GM21737 (cell line): ENCODE data around the gene TLX2.
A peak's percentile ranks its signal among the peaks of the same experiment; 100 is the strongest.
"Not testable (repeated sequence)": the region's sequence is repeated elsewhere in the genome, so short reads cannot be mapped to it uniquely, and the experiment has no call there.

Experiments
- ATAC-seq: cut with Tn5 transposase; IDR thresholded peaks from one replicate; pipeline ENCODE4 v1.9.1; 2021; ENCODE audit warnings: mild to moderate bottlenecking, moderate library complexity; ENCODE audit not compliant: unreplicated experiment

TLX2 gene

DNA sequence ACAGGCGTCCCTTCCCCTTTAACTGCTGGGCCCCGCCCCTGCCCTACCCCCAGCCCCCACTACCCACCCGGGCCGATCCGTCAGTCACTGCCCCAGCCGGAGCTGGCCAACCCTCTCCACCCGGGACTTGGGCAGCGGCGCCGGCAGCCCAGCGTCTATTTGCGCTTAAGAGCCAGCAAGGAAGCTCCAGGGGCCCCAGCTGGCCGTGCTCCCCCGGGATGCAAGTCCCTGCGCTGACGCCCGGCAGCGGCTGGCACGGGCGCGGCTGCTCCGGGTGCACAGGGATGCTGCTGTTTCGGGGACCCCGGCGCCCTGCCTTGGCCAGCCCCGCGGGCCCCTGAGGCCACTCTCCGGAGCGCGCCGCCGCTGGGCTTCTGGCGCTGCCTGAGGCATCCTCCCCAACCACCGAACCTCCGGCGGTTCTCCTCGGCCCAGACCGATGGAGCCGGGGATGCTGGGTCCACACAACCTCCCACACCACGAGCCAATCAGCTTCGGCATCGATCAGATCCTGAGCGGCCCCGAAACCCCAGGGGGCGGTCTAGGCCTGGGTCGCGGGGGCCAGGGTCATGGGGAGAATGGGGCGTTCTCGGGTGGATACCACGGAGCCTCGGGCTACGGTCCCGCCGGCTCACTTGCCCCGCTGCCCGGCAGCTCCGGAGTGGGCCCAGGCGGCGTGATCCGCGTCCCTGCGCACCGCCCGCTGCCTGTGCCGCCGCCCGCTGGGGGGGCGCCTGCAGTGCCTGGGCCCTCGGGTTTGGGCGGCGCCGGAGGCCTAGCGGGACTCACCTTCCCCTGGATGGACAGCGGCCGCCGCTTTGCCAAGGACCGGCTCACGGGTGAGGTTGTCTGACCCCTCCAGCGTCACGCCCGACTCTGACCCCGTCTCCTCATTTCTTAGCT, at the start of gene TLX2:
Gene TLX2, plus strand, starts transcription at position 83 of the 903 bp plus-strand sequence. Its CDS starts 357 bp downstream, at position 440.
- ATAC-seq = no peak

DNA sequence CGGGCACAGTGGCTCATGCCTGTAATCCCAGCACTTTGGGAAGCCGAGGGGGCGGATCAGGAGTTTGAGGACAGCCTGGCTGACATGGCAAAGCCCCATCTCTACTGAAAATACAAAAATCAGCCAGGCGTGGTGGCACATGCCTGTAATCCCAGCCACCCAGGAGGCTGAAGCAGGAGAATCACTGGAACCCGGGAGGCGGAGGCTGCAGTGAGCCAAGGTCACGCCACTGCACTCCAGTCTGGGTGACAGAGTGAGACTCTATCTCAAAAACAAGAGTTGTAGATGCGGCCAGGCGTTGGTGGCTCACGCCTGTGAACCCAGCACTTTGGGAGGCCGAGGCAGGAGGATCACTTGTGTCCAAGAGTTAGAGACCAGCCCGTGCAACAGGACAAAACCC, 43.5 kb upstream of the TLX2 start:
- ATAC-seq = not testable (repeated sequence)

DNA sequence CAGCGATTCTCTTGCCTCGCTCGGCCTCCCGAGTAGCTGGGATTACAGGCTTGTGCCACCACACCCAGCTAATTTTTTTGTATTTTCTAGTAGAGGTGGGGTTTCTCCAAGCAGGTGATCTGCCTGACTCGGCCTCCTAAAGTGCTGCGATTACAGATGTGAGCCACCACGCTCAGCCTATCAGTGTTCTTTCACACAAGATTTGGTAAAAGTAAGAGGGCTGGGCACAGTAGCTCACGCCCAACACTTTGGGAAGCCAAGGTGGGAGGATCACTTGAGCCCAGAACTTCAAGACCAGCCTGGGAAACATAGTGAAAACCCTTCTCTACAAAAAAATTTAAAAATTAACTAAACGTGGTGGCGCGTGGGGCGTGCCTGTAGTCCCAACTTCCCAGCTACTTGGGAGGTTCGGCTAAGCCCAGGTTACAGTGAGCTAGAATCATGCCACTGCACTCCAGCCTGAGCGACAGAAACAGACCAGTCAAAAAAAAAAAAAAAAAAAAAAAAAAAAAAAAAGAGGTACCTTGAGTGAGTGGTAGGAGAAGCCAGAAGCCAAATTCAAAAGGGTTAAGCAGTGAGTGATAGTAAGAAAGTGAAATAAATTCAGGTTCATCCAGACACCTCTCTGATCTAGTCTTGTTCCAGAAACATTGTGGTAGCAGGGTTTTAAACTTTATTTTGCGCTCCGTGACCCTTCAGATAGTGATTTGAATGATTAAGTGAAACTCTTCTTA, 42.8 kb upstream of the TLX2 start:
- ATAC-seq = no peak

DNA sequence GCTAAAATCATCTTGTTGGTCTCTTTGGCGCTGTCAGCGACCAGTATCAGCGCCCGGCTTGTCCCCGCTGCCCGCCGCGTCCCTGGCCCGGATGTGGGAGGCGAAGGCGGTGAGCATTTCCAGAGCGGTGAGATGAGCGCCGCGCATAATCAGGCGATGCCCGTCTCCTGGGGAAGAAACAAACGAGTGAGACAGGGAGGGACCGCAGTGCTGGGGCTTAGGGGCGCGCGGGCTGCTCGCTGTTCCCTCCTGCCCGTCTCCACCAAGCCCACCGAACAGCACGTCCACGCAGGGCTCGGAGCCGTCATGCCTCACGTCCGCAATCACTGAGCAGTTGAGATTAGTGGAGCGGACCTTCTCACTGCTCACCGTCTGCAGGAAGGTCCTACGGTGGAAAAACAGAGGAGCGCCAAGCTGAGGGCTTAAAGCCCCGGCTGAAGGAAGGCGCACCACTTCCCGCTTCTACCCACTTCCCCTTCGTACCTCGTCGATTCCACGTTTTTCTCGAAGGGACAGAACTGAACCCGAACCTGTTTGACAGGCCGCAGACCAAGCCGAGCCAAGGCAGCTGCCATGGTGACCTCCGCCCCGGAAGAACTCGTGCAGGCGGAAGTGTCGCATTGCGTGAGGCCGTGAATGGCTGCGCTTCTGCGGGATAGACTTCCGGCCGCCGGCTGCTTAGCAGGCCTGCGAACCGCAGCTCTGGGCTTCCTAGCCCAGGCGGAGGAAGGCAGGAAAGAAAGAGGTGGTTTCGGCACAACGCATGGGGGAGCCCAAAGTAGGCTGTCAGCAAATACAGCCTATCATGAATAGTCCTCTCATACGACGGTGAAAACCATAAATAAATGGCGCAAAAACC, 41.9 kb upstream of the TLX2 start, which contains the start of gene MRPL53:
Gene MRPL53, minus strand, starts transcription at position 595 of the 859 bp plus-strand sequence. Its CDS starts 20 bp downstream, at position 575.
- peak; percentile 76 for ATAC-seq

DNA sequence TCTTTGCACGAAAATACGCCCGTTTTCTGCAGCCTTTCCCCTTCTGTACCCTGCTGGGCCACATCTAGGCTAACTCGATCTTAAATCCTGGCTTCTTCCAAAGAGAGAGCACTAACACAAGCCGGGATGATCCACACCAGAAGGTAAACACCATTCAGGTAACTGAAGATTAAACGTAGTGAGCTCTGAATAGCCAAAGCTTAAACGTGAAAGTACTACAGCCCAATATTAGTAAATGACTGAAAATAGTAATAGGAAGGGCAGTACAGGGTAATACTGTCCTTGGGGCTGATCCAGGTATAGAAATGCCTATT, 41.3 kb upstream of the TLX2 start:
- ATAC-seq = no peak

DNA sequence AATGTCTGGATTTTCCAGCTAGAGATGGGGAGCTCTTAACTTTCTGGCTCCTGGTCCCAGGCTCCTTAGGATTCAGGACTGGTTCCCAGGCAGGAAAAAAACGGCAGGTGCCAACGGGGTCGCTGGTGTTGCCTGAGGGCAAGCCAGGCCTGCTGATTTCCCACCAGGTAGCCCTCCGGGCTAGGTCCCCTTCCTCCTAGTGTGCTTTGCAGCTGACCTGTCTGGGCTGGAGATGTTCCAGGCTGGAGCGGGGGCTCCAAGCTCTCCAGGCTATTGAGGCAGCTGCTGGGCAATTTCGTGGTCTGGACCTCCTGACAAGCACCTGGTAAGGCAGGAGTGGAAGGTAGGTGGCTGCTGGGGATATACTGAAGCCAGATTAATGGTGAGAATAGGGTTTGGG, 39.8 kb upstream of the TLX2 start:
- no peak for ATAC-seq

DNA sequence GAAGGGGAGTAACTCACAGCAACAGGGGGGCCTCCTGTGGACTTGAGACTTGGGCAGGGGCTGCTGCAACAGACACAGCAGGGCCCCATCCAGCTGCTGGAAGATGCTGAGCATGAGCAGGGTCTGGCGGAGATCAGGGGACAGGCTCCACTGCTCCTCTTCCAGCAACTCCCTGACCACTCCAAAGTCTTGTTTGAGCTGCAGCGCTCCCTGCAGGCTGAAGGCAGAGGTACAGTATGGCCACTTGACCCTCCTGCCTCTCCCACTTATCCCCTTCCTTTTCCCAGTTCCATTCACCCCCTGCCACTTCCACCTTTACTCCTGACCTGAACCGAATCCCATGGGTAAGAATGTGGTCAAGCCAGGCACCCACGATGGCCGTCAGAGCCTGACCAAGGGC, 39.4 kb upstream of the TLX2 start:
- no peak for ATAC-seq

DNA sequence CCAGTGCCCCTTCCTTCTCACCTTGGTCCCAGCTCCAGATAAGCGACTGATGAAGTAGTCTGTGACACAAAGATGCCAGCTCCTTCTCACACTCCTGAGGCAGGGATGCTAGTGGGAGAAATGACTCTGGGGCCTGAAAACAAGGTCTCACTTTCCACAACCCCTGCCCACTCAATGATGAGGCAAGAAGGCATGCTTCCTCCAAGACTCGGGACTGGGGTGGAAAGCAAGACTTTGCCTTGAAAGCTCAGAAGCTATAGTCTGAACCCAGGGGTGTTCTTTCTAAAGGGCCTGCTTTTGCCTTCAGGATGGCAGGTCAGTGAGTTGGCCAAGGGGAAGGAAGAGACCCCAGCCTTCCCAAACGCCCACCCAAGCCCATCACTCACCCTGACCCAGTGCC, 32.8 kb upstream of the TLX2 start:
- ATAC-seq = no peak

DNA sequence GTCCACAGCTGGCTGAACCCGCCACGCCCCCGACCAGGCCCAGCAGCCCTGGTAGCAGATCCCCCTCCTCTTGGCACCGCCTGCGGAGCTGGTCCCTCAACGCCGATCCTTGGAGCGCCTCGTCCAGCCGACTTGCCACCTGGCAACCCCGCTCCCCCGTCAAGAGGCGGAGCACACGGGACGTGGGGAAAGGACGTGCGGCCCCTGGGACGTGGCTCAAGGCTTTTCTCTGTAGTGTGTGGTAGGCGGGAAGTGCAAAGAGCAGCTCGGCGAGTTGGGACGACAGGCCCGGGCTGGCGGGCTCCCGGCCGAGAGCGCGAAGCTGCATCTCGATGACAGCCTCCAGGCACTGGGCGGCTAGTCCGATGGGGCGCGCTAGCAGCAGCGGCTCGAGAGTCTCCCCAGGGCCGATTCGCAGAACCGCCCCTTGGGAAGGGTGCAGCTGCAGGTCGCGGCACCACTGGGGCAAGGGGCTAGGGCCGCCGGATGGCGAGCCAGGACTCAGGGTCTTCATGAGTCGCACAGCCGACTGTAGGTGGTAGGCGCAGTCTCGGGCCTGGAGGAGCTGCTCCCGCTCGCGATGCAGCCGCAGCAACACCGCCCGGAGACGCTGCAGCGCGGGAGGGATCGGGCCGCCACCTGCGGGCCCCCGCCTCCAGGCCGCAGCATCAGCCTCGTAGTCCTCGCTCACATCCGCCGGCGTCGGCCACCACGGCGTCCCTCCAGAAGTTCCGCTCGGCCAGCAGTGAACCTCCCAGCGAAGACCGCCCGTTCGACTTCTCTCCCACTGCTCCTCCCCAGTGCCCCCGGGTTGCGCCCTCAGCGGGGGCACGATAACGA, 32.1 kb upstream of the TLX2 start:
- ATAC-seq = peak; percentile 32

DNA sequence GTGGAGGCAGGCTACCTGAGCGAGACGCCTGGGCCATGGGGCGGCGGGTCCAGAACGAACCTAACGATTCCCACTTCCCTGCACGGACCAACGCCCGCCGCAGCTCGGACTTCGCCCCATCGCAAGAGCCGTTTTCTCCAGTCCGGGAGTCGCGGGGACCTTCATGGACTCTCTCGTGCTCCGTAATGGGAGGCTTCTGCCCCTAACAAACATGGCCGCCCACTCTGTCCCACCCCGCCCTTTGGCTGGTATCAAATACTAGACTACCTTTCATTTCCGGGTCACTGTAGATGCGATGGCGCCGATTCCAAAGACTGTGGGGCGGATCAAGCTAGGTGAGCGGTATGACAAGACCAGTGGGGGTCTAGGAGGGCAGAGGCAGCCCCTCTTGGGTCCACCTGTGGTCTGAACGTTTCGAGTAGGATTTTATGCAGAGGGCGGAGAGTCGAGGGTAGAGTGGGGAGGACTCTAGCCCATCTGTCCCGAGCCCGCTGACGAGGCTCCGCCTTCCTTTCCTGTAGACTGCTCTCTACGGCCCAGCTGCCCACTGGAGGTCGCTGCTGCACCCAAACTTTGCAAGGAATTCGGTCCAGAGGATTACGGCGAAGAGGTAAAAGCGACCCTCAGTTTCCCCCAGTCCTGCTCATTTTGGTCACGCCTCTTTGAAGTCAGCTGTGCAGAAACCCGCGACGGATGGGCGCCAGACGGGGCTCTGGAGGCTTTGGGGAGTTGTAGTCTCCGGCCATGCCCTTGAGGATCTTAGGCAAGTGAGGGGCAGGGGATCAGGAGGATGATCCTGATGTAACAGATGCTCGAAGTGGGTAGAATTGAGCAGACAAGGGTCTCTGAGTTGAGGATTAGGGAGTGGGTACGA, 31.2 kb upstream of the TLX2 start, which contains the start of the genes CCDC142 and TTC31:
Gene CCDC142, minus strand, starts transcription at position 198 of the 874 bp plus-strand sequence. Its CDS starts 161 bp downstream, at position 37.
Gene TTC31, plus strand, starts transcription at position 281 of the 874 bp plus-strand sequence. Its CDS starts 15 bp downstream, at position 296.
- ATAC-seq = peak; percentile 83

DNA sequence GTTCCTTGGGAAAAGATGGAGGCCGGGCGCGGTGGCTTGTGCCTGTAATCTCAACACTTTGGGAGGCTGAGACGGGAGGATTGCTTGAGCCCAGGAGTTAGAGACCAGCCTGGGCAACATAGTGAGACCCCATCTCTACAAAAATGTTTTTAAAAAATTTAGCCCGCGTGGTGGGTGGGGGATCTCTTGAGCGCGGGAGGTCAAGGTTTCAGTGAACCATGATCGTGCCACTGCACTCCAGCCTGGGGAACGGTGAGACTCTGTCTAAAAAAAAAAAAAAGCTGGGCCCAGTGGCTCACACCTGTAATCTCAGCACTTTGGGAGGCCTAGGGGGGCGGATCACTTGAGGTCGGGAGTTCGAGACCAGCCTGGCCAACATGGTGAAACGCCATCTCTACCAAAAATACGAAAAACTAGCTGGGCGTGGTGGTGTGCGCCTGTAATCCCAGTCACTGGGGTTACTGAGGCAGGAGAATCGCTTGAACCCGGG, 30.5 kb upstream of the TLX2 start:
- not testable (repeated sequence) for ATAC-seq

DNA sequence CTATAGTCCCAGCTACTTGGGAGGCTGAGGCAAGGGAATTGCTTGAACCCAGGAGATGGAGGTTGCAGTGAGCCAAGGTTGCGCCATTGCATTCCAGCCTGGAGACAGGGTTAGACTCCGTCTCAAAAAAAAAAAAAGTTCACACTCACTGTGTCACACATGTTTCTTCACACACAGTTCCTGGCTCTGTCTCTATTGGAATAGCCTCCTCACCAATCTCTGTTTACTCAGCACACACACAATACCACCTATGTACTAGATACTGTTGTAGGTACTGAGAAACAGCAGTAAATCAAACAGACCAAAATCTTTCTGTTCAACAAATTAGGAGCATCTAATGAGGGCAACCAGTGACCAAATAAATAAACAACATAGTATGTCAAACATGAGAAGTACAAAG, 28.1 kb upstream of the TLX2 start:
- ATAC-seq = no peak

DNA sequence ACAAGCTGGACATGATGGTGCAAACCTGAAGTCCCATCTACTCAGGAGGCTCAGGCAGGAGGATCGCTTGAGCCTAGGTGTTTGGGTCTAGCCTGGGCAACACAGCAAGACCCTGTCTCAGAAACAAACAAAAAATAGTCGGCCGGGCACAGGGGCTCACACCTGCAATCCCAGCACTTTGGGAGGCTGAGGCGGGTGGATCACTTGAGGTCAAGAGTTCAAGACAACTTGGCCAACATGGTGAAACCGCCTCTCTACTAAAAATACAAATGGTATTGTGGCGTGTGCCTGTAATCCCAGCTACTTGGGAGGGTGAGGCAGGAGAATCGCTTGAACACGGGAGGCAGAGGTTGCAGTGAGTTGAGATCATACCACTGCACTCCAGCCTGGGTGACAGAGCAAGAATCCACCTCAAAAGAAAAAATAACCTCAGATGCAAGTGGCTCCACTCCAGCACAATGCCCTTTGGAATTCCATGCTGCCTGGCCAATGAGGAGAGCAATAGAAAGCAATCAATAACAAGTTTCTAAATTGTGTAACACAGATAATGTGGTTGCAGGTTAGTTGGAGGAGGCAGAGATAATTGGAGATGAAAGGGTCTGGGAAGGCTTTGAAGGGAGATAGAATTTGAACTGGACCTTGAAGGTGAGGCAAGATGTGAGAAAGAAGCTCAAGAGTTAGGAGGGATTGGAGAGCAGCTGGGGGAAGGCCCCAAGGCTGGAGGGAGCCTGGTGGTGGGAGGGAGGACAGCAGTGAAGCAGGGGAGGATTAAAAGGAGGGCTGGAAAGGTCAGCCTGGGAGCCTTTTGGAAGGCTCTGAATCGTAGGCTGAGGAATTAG, 25.4 kb upstream of the TLX2 start:
- ATAC-seq = no peak

DNA sequence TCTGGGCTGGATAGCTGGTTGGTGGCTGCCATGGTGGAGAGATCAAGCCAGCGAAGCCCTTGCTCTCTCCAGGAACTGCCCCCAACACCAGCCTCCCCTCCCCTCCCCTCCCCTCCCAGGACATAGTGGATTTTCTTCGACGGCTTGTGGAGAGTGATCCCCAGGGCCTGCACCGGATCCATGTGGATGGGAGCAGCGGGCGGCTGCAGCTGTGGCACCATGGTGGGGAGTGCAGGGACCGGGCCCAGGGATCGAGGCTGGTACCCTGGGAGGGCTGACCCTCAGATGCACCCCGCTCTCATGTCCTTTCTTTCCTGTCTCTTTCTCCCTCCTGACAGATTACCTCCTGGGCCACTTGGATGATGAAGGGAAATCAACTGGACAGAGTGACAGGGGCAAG, 24.3 kb upstream of the TLX2 start:
- no peak for ATAC-seq

DNA sequence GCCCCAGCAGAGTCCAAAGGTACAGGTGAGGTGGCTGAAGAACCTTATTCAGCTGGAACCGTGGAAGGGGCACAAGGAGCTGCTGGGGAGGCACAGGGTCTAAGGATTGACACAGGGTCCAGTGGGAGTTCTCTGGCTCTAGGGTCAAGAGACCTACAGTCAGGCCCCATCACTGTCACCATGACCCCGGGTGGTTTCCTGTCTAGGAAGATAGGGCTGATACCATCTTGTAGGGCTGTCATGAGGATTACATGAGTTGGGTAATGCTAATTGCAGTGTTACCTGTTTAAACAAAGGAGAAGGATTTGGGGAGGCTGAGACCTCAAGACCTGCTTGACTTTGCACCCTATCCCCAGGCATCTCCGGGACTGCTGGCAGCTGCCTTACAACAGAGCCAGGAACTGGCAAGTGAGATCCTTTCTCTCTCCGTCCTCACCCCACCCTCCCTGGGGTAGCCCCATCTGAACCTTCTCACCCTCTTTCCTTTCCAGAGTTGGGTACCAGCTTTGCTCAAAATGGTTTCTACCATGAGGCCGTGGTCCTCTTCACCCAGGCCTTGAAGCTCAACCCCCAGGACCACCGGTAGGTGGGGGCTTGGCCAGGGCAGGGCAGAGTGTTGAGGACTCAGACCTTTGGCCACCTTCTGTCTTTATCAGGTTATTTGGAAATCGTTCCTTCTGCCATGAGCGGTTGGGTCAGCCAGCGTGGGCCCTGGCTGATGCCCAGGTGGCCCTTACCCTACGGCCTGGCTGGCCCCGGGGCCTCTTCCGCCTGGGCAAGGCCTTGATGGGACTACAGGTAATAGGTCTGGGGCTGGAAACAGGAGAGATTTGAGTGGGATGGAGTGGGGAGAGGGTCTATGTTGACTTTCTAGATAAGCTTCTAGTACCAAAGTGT, 22.4 kb upstream of the TLX2 start:
- ATAC-seq = no peak

DNA sequence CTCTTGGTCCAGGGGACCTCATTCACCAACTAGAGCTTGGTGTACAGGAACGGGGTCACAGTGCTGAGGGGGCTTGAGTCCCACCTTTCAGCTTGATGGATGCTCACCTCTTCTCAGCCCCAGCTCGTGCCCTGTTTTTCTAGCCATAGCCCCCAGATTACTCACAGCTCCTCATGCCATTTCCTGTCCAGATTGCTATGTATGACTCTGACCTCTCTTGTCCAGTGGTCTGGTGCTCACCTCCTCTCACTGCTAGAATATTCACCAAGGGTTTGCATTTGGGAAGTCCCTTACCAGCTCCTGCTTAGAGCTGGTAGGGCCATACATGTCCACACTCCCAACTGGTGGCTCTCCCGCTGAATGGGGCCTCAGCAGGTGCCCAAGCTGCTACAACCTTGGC, 20.7 kb upstream of the TLX2 start:
- no peak for ATAC-seq

DNA sequence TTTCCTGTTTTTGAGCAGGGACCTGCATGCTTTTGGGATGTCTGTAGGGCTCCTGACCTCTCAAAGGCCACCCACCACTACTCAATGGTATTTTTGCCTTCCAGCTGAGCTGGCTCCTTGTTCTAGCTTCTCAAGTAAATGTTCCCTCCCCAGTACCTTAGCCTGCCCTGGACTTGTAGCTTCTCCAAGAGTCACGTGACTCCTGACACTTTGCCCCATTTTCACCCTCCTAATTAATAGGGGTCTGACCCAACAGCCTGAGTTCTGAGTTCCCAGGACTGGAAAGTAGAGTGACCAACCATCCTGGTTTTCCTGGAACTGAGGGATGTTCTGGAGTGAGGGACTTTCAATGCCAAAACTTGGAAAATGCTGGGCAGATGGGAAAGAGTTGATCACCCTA, 18.8 kb upstream of the TLX2 start:
- ATAC-seq = no peak
